A673 (cell line): ENCODE measurements around the gene TBR1.

Source experiments
- EZH2 ChIP-seq: fragments of 200-600 bp; sonication (generic); IDR thresholded peaks from 2 replicates; pipeline ENCODE4 v1.6.1; 2017; ENCODE audit warnings: borderline replicate concordance, low read depth, mild to moderate bottlenecking, mixed read lengths, antibody characterized with exemption, low read length; ENCODE audit not compliant: poor library complexity, severe bottlenecking
- TF ChIP-seq, protein P1 (sequence below): fragments of 300-800, 200-600 bp; sonication (generic); conservative IDR thresholded peaks from 2 replicates; pipeline ENCODE4 v1.5.1; 2017; ENCODE audit warnings: low read depth, mild to moderate bottlenecking, antibody characterized with exemption, low read length, moderate library complexity, mixed read lengths

DNA sequence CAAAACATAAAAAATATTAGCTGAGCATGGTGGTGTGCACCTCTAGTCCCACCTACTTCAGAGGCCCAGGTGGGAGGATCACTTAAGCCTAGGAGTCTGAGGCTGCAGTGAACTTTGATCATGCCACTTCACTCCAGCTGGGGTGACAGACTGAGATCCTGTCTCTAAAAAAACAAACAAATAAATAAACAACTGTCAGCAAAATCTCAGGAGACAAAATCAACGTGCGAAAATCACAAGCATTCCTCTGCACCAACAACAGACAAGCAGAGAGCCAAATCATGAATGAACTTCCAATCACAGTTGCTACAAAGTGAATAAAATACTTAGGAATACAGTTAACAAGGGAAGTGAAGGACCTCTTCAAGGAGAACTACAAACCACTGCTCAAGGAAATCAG lies 58.8 kb downstream of the TBR1 start:
- TF ChIP-seq, protein P1, sequence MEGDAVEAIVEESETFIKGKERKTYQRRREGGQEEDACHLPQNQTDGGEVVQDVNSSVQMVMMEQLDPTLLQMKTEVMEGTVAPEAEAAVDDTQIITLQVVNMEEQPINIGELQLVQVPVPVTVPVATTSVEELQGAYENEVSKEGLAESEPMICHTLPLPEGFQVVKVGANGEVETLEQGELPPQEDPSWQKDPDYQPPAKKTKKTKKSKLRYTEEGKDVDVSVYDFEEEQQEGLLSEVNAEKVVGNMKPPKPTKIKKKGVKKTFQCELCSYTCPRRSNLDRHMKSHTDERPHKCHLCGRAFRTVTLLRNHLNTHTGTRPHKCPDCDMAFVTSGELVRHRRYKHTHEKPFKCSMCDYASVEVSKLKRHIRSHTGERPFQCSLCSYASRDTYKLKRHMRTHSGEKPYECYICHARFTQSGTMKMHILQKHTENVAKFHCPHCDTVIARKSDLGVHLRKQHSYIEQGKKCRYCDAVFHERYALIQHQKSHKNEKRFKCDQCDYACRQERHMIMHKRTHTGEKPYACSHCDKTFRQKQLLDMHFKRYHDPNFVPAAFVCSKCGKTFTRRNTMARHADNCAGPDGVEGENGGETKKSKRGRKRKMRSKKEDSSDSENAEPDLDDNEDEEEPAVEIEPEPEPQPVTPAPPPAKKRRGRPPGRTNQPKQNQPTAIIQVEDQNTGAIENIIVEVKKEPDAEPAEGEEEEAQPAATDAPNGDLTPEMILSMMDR = no peak
- no peak for TF ChIP-seq EZH2
